CD4-positive, alpha-beta memory T cell (primary cell): ENCODE results near the gene NRXN3. TPM values are rescaled to one million over a fixed set of nuclear protein-coding genes. Genes with fewer than 3 reads are reported as not detected.

ENCODE experiments used
- CTCF ChIA-PET: fragments of 350-600 bp; sonication (Branson Sonifier 250); formaldehyde crosslinking; loops from one replicate; lab custom pipeline; 2021; ENCODE audit warnings: inconsistent platforms; ENCODE audit not compliant: partially characterized antibody; lab: Charles Lee
- POLR2A ChIA-PET: fragments of 350-600 bp; sonication (Branson Sonifier 250); formaldehyde crosslinking; loops from one replicate; lab custom pipeline; 2021; ENCODE audit not compliant: partially characterized antibody; lab: Charles Lee
- DNase-seq, 5 donors: peaks; one replicate each; pipeline versions ENCODE4 v3.0.0 to v3.0.0-alpha.2; 2020 to 2022; ENCODE audit warnings: mixed read lengths in 1 of 5
- H3K27ac ChIP-seq: one replicate; pipeline ENCODE4 v1.7.0; 2013; ENCODE audit warnings: low read depth, low read length
- H3K27me3 ChIP-seq: 2 replicates; pipeline ENCODE4 v1.7.0; 2013; ENCODE audit warnings: mild to moderate bottlenecking, low read length, moderate library complexity; ENCODE audit not compliant: insufficient read depth
- H3K36me3 ChIP-seq: 2 replicates; pipeline ENCODE4 v1.7.0; 2013; ENCODE audit warnings: mild to moderate bottlenecking, low read length, moderate library complexity; ENCODE audit not compliant: insufficient read depth
- H3K4me1 ChIP-seq: 2 replicates; pipeline ENCODE4 v1.7.0; 2013; ENCODE audit warnings: mild to moderate bottlenecking, low read length, moderate library complexity; ENCODE audit not compliant: insufficient read depth
- H3K4me3 ChIP-seq, 2 donors: one replicate each; pipeline ENCODE4 v1.7.0; 2013; ENCODE audit warnings: low read length in 2 of 2, mild to moderate bottlenecking in 1 of 2
- H3K9me3 ChIP-seq, 2 donors: one replicate each; pipeline ENCODE4 v1.7.0; 2013; ENCODE audit warnings: low read length in 2 of 2, control low read depth in 1 of 2; ENCODE audit not compliant: control insufficient read depth in 1 of 2
- H3K27ac Mint-ChIP-seq, 7 donors: one replicate each; pipeline ENCODE4 v1.8.0; 2020 to 2021; ENCODE audit warnings: mixed read lengths in 7 of 7, mild to moderate bottlenecking in 6 of 7, inconsistent platforms in 3 of 7, moderate library complexity in 3 of 7
- H3K27me3 Mint-ChIP-seq, 2 donors: one replicate each; pipeline ENCODE4 v1.8.0; 2020 to 2021; ENCODE audit warnings: mixed read lengths in 2 of 2
- H3K36me3 Mint-ChIP-seq, 2 donors: one replicate each; pipeline ENCODE4 v1.8.0; 2020 to 2021; ENCODE audit warnings: mixed read lengths in 2 of 2, inconsistent platforms in 1 of 2, mild to moderate bottlenecking in 1 of 2
- H3K4me1 Mint-ChIP-seq, 4 donors: one replicate each; pipeline ENCODE4 v1.8.0; 2020 to 2021; ENCODE audit warnings: mixed read lengths in 4 of 4, mild to moderate bottlenecking in 1 of 4
- H3K4me3 Mint-ChIP-seq, 8 donors: one replicate each; pipeline ENCODE4 v1.8.0; 2020 to 2021; ENCODE audit warnings: mixed read lengths in 8 of 8, mild to moderate bottlenecking in 7 of 8, moderate library complexity in 6 of 8, inconsistent platforms in 3 of 8
- H3K9me3 Mint-ChIP-seq, 8 donors: one replicate each; pipeline ENCODE4 v1.8.0; 2020 to 2021; ENCODE audit warnings: mixed read lengths in 8 of 8, mild to moderate bottlenecking in 5 of 8, inconsistent platforms in 3 of 8, moderate library complexity in 1 of 8
- intact Hi-C: fragments of 100-400 bp; cut with micrococcal nuclease; formaldehyde crosslinking; loops from one replicate; pipeline ENCODE4 v1.15.1; 2023
- polyA plus RNA-seq, 2 donors: library from polyadenylated mRNA; unstranded; fragments of 300-500 nt; fragmentation: Illumina TruSeq; gene quantifications; one replicate each; pipeline ENCODE4 v1.2.3, GENCODE V29; 2021
- total RNA-seq, 2 experiments: library from RNA; stranded (reverse); gene quantifications; one replicate each; pipeline ENCODE4 v1.2.3, GENCODE V29; 2021

The NRXN3 gene
- total and polyA plus RNA-seq, 4 experiments from 2014 or later: not detected

DNA sequence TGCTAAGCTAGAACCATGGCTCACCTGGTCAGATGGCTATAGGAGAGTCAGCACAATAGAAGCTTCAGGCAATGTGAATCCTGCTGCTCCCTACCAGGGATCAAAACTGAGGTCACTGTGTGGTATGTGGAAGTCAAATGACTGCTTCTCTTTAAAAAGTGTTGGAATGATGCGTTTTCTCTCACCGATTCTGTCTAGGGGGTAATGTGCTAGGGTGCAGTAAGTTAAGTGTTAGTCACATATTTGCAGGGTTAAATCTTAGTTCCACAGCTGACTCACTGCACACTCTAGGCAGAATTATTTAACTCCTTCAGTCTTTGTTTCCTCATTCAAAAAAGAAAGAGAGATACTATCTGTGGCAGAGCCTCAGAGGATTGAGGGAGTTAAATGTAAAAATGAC, 1344.5 kb downstream of the NRXN3 start:
- intact Hi-C loops: no loop called here
- Histone ChIP-seq H3K36me3 (no peaks in the 10 kb centered on the region), H3K27me3 (no peaks in the 10 kb centered on the region), H3K4me1 (no peaks in the 10 kb centered on the region), H3K27ac (no peak overlapping the region), H3K4me3 (no peak overlapping the region), H3K9me3 (no peaks in the 10 kb centered on the region)
- H3K27me3 Mint-ChIP-seq: no peaks in the 10 kb centered on the region
- POLR2A ChIA-PET: no interaction called here
- H3K4me1 Mint-ChIP-seq: no peaks in the 10 kb centered on the region
- no peak overlapping the region for H3K27ac Mint-ChIP-seq
- peaks cover 0 to 3% (median 0%) of the 10 kb centered on the region in 8 donors for H3K9me3 Mint-ChIP-seq
- DNase-seq: no peak
- CTCF ChIA-PET: no interaction called here
- no peak overlapping the region for H3K4me3 Mint-ChIP-seq
- H3K36me3 Mint-ChIP-seq: no peaks in the 10 kb centered on the region

DNA sequence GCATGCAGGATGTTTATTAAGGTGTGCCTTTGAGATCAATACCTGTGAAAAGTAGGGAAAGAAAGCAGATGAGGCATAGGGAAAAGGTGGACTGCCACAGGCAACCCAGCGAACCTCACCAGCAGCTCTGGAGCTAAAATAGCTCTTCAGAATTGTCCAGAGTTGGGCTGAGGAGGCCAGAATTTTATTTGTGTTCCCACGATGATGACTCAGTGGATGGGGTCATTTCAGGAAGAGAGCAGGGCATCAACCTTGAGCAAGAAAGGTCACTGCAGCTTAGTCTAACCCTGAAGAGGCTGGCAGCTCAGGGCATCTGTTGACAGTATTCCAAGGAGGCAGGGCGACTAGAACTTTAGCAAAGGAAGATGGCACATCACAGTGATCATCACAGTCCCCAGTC, 1345.0 kb downstream of the NRXN3 start:
- Histone ChIP-seq H3K4me3 (no peak overlapping the region), H3K4me1 (no peaks in the 10 kb centered on the region), H3K27me3 (no peaks in the 10 kb centered on the region), H3K9me3 (no peaks in the 10 kb centered on the region), H3K27ac (no peak overlapping the region), H3K36me3 (no peaks in the 10 kb centered on the region)
- Mint-ChIP-seq H3K9me3 (peaks cover 0 to 2% (median 0%) of the 10 kb centered on the region in 8 donors), H3K36me3 (no peaks in the 10 kb centered on the region), H3K27ac (no peak overlapping the region), H3K4me3 (no peak overlapping the region), H3K27me3 (no peaks in the 10 kb centered on the region), H3K4me1 (no peaks in the 10 kb centered on the region)
- intact Hi-C loops: no loop called here
- DNase-seq: no peak
- ChIA-PET CTCF (no interaction called here), POLR2A (no interaction called here)

DNA sequence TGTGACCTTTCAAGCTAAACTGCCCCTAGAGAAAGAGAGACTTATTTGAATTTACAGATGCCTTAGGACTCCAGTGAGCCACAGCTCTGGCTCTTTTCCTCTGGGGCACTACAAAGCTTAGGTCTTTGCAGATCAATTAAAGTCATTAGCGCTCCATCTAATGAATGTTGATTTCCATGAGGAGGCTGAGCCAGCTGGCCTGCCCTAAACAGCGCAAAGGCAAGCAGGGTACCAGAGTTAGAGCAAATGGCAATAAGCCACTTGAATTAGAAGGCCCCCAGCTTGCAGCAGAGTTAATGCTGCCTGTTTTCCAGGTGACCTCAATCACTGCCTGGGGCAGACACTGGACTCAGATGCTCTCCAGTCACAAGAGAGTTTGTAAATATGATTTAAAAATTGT, 1345.8 kb downstream of the NRXN3 start:
- POLR2A ChIA-PET: no interaction called here
- intact Hi-C loops: no loop called here
- peaks cover 0 to 3% (median 0%) of the 10 kb centered on the region in 8 donors for H3K9me3 Mint-ChIP-seq
- H3K9me3 ChIP-seq: no peaks in the 10 kb centered on the region
- CTCF ChIA-PET: no interaction called here
- no peaks in the 10 kb centered on the region for H3K27me3 Mint-ChIP-seq
- no peaks in the 10 kb centered on the region for H3K4me1 ChIP-seq
- H3K27ac ChIP-seq: no peak overlapping the region
- no peaks in the 10 kb centered on the region for H3K27me3 ChIP-seq
- DNase-seq: no peak
- H3K27ac Mint-ChIP-seq: no peak overlapping the region
- H3K4me3 Mint-ChIP-seq: no peak overlapping the region
- no peaks in the 10 kb centered on the region for H3K36me3 ChIP-seq
- H3K4me1 Mint-ChIP-seq: no peaks in the 10 kb centered on the region
- H3K36me3 Mint-ChIP-seq: no peaks in the 10 kb centered on the region
- H3K4me3 ChIP-seq: no peak overlapping the region

DNA sequence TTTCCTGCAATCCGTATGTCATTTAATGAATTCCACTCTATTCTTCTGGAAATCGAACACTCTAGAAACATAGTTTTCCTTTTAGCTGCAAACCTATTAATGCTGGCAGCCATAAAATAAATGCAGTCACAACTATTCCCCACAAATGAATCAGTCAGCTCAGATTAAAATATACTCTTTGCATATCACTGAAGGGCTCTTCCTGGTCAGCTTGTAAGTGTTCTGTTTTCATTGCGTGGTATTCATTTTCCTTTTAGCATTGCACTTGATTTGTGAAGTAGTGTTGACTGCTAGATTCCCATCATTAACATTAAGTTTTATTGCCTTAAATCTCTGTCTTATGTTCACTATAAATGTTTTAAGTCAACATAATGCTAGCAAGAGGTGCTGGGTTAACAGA, 1355.2 kb downstream of the NRXN3 start:
- Histone ChIP-seq H3K27me3 (no peaks in the 10 kb centered on the region), H3K4me1 (no peaks in the 10 kb centered on the region), H3K36me3 (no peaks in the 10 kb centered on the region), H3K4me3 (no peak overlapping the region), H3K9me3 (no peaks in the 10 kb centered on the region), H3K27ac (no peak overlapping the region)
- DNase-seq: no peak
- ChIA-PET POLR2A (no interaction called here), CTCF (no interaction called here)
- no peaks in the 10 kb centered on the region for H3K27me3 Mint-ChIP-seq
- H3K4me3 Mint-ChIP-seq: no peak overlapping the region
- no peak overlapping the region for H3K27ac Mint-ChIP-seq
- H3K4me1 Mint-ChIP-seq: no peaks in the 10 kb centered on the region
- no peaks in the 10 kb centered on the region for H3K36me3 Mint-ChIP-seq
- intact Hi-C loops: no loop called here
- peaks cover 0 to 9% (median 5%) of the 10 kb centered on the region in 8 donors for H3K9me3 Mint-ChIP-seq

GRCh38 chr14:79528828-79529416, 1358.7 kb downstream of the NRXN3 start:
- POLR2A ChIA-PET: no interaction called here
- Mint-ChIP-seq H3K9me3 (peaks cover 0 to 5% (median under 1%) of the 10 kb centered on the region in 8 donors), H3K4me3 (no peak overlapping the region), H3K36me3 (no peaks in the 10 kb centered on the region), H3K27ac (no peak overlapping the region), H3K27me3 (no peaks in the 10 kb centered on the region), H3K4me1 (no peaks in the 10 kb centered on the region)
- Histone ChIP-seq H3K27me3 (no peaks in the 10 kb centered on the region), H3K27ac (no peak overlapping the region), H3K9me3 (no peaks in the 10 kb centered on the region), H3K36me3 (no peaks in the 10 kb centered on the region), H3K4me3 (no peak overlapping the region), H3K4me1 (no peaks in the 10 kb centered on the region)
- intact Hi-C loops: no loop called here
- CTCF ChIA-PET: no interaction called here
- no peak for DNase-seq

DNA sequence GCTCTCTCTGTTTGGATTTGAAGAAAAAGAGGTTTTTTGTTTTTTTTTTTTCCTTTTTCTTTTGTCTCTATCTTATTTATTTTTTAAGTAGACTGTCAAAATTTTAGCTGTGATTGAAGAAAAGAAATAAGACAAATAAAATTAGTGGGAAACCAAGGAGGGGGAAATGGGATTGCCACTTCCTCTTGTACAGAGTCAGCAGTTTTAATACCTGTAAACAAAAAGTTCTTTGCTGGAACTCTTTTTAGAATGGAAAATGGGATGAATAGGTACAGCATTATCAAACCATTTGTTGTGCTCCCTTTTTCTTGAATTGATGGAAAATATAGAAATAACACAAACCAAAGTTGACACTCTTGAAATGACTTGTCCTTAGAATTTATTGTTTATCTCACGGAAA, 1360.4 kb downstream of the NRXN3 start:
- no peaks in the 10 kb centered on the region for H3K36me3 Mint-ChIP-seq
- Histone ChIP-seq H3K4me1 (no peaks in the 10 kb centered on the region), H3K27me3 (no peaks in the 10 kb centered on the region), H3K27ac (no peak overlapping the region), H3K36me3 (no peaks in the 10 kb centered on the region), H3K9me3 (no peaks in the 10 kb centered on the region), H3K4me3 (no peak overlapping the region)
- intact Hi-C loops: no loop called here
- ChIA-PET POLR2A (no interaction called here), CTCF (no interaction called here)
- H3K27ac Mint-ChIP-seq: no peak overlapping the region
- H3K27me3 Mint-ChIP-seq: no peaks in the 10 kb centered on the region
- no peaks in the 10 kb centered on the region for H3K4me1 Mint-ChIP-seq
- peaks cover 0 to 5% (median under 1%) of the 10 kb centered on the region in 8 donors for H3K9me3 Mint-ChIP-seq
- no peak for DNase-seq
- no peak overlapping the region for H3K4me3 Mint-ChIP-seq

DNA sequence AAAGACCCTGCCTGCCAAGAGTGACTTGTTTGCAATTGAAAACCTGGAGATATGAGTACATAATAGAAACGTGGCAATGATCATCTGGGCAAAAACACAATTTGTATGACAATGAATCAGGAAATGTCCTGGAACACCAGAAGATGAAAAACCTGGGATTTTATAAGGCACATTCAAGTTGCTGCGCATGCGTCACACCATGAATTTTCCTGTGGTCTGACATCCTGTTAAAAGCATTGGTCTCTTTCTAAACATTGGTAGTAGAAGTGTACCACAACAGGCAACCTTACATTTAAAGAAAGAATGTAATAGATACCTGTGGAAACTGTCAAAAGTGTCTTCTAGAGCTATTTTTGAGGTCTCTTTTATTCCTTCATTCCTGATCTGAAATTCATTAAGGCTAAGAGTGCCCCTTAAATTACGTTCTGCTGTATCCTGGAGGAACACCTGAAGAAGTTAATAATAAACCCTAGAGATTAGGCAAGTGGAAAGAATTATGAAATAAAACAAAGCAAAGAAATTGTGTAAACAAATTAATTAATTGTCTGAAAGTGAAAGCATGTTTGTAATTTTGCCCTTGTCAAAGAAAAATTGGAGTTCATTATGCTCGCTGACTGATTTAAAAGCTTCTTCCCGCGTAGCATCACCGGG, 1364.7 kb downstream of the NRXN3 start:
- Histone ChIP-seq H3K9me3 (no peaks in the 10 kb centered on the region), H3K36me3 (no peaks in the 10 kb centered on the region), H3K27ac (no peak overlapping the region), H3K4me1 (no peaks in the 10 kb centered on the region), H3K4me3 (no peak overlapping the region), H3K27me3 (no peaks in the 10 kb centered on the region)
- Mint-ChIP-seq H3K36me3 (no peaks in the 10 kb centered on the region), H3K9me3 (peaks cover 0 to 13% (median 2%) of the 10 kb centered on the region in 8 donors), H3K27ac (no peak overlapping the region), H3K4me3 (no peak overlapping the region), H3K27me3 (no peaks in the 10 kb centered on the region), H3K4me1 (no peaks in the 10 kb centered on the region)
- ChIA-PET CTCF (no interaction called here), POLR2A (no interaction called here)
- intact Hi-C loops: no loop called here
- DNase-seq: no peak
